K562 (cell line): Measurements from ENCODE around the gene MAP1LC3B2. TPM values are rescaled to one million over a fixed set of nuclear protein-coding genes. Genes with fewer than 3 reads are reported as not detected.

Source experiments
- ASH1L ChIP-seq: fragments of 450-650 bp; IDR thresholded peaks from 2 replicates; pipeline ENCODE4 v1.6.1; 2018; ENCODE audit warnings: borderline replicate concordance, mild to moderate bottlenecking, low read depth; ENCODE audit not compliant: partially characterized antibody
- ESRRB ChIP-seq: fragments of 250-450 bp; sonication (Bioruptor Pico); IDR thresholded peaks from 2 replicates; pipeline ENCODE4 v1.5.0; 2020; ENCODE audit warnings: mild to moderate bottlenecking, moderate library complexity, borderline replicate concordance
- ETV6 ChIP-seq, 3 experiments: fragments of 150-350 bp in 1 of 3; sonication (generic) in 1 of 3; formaldehyde crosslinking in 1 of 3; IDR thresholded peaks; 2 replicates each; pipeline versions ENCODE4 v1.6.1 to v1.8.0; 2014 to 2022; ENCODE audit warnings: borderline replicate concordance in 2 of 3, low read depth in 2 of 3, antibody characterized with exemption in 1 of 3, low read length in 1 of 3, mild to moderate bottlenecking in 1 of 3, missing genetic modification reagents in 1 of 3
- HNRNPL ChIP-seq: fragments of 200-400 bp; formaldehyde crosslinking; IDR thresholded peaks from 2 replicates; pipeline ENCODE4 v1.6.1; 2017; ENCODE audit warnings: low read depth, mild to moderate bottlenecking, low read length
- JUNB ChIP-seq: fragments of 450-650 bp; formaldehyde crosslinking; conservative IDR thresholded peaks from 2 replicates; pipeline ENCODE4 v1.4.0; 2020; ENCODE audit warnings: mild to moderate bottlenecking
- KLF16 ChIP-seq: IDR thresholded peaks from 2 replicates; pipeline ENCODE4 v1.6.1; 2016; ENCODE audit warnings: antibody characterized with exemption
- KLF6 ChIP-seq: fragments of 250-450 bp; sonication (Bioruptor Pico); IDR thresholded peaks from 2 replicates; pipeline ENCODE4 v1.4.0; 2020; ENCODE audit warnings: mild to moderate bottlenecking, moderate library complexity, borderline replicate concordance
- MCM3 ChIP-seq: fragments of 450-650 bp; IDR thresholded peaks from 2 replicates; pipeline ENCODE4 v1.6.1; 2016
- MCM5 ChIP-seq: fragments of 450-650 bp; IDR thresholded peaks from 2 replicates; pipeline ENCODE4 v1.6.1; 2016; ENCODE audit warnings: low read depth
- POLR2B ChIP-seq: fragments of 450-650 bp; IDR thresholded peaks from 2 replicates; pipeline ENCODE4 v1.6.1; 2018; ENCODE audit warnings: low read depth; ENCODE audit not compliant: partially characterized antibody
- RBM25 ChIP-seq: fragments of 200-400 bp; formaldehyde crosslinking; IDR thresholded peaks from 2 replicates; pipeline ENCODE4 v1.6.1; 2018; ENCODE audit warnings: low read length, low read depth, moderate library complexity; ENCODE audit not compliant: severe bottlenecking
- SMAD2 ChIP-seq: fragments of 150-350 bp; IDR thresholded peaks from 2 replicates; pipeline ENCODE4 v1.6.1; 2014; ENCODE audit warnings: low read depth, mild to moderate bottlenecking, low read length
- STAT5B ChIP-seq: fragments of 250-450 bp; sonication (Bioruptor Pico); IDR thresholded peaks from 2 replicates; pipeline ENCODE4 v1.8.0; 2021; ENCODE audit warnings: mild to moderate bottlenecking, inconsistent platforms
- ZFPM2 ChIP-seq: fragments of 250-450 bp; sonication (Bioruptor Pico); IDR thresholded peaks from 2 replicates; pipeline ENCODE4 v1.5.1; 2022; ENCODE audit warnings: mild to moderate bottlenecking
- ZNF354B ChIP-seq: fragments of 250-450 bp; sonication (Bioruptor Pico); IDR thresholded peaks from 2 replicates; pipeline ENCODE4 v1.4.0; 2020
- ZNF644 ChIP-seq: fragments of 200-800 bp; sonication (Bioruptor generic); IDR thresholded peaks from 2 replicates; pipeline ENCODE4 v1.6.1; 2016; ENCODE audit warnings: low read depth, missing genetic modification characterization, missing compliant biosample characterization
- polyA plus RNA-seq, 8 experiments: library from polyadenylated mRNA; depleted of rRNA in 4 of 8; stranded (reverse) in 5 of 8; unstranded in 3 of 8; fragments of >200 nt; fragmentation: Nextera tagmentation in 2 of 8; fragmentation: Illumina TruSeq in 1 of 8; extraction: Ambion mirVana in 2 of 8; extraction: Trizol in 1 of 8; gene quantifications; 2 replicates each; pipeline versions ENCODE4 v1.2.1 to v1.2.3, GENCODE V29; 2011 to 2014; ENCODE audit warnings: inconsistent platforms in 1 of 8, missing spikeins in 1 of 8
- total RNA-seq, 7 experiments: library from RNA; depleted of rRNA in 6 of 7; stranded (reverse); fragments of >200 nt in 6 of 7; fragmentation: Illumina TruSeq in 2 of 7; extraction: Trizol in 2 of 7; gene quantifications; 2 replicates each; pipeline versions ENCODE4 v1.2.1 to v1.2.3, GENCODE V29; 2011 to 2021; ENCODE audit warnings: low replicate concordance in 1 of 7
- TF ChIP-seq, protein P1 (sequence below), 3 experiments: fragments of 200-800 bp in 1 of 3; sonication (Bioruptor generic) in 1 of 3; sonication (generic) in 1 of 3; formaldehyde crosslinking in 1 of 3; IDR thresholded peaks; 2 replicates each; pipeline versions ENCODE4 v1.6.1 to v1.8.0; 2016 to 2022; ENCODE audit warnings: mild to moderate bottlenecking in 2 of 3, missing compliant biosample characterization in 2 of 3, missing genetic modification characterization in 2 of 3, missing genetic modification reagents in 1 of 3
- TF ChIP-seq, protein P2 (sequence below): sonication (generic); formaldehyde crosslinking; IDR thresholded peaks from 2 replicates; pipeline ENCODE4 v1.9.0; 2022; ENCODE audit warnings: mild to moderate bottlenecking, missing genetic modification reagents
- TF ChIP-seq, protein P3 (sequence below): fragments of 200-800 bp; sonication (Bioruptor generic); IDR thresholded peaks from 2 replicates; pipeline ENCODE4 v1.6.1; 2016; ENCODE audit warnings: missing genetic modification characterization, missing compliant biosample characterization
- TF ChIP-seq, protein P4 (sequence below): sonication (generic); formaldehyde crosslinking; IDR thresholded peaks from 2 replicates; pipeline ENCODE4 v1.9.0; 2022; ENCODE audit warnings: mild to moderate bottlenecking, missing genetic modification reagents

MAP1LC3B2 gene
- total and polyA plus RNA-seq, 9 of the 15 experiments (the other 6 are each of a cell fraction or from before 2014, with no cell fraction given) = 0.53 to 2.8 (median 0.76) TPM; not detected in 2

DNA sequence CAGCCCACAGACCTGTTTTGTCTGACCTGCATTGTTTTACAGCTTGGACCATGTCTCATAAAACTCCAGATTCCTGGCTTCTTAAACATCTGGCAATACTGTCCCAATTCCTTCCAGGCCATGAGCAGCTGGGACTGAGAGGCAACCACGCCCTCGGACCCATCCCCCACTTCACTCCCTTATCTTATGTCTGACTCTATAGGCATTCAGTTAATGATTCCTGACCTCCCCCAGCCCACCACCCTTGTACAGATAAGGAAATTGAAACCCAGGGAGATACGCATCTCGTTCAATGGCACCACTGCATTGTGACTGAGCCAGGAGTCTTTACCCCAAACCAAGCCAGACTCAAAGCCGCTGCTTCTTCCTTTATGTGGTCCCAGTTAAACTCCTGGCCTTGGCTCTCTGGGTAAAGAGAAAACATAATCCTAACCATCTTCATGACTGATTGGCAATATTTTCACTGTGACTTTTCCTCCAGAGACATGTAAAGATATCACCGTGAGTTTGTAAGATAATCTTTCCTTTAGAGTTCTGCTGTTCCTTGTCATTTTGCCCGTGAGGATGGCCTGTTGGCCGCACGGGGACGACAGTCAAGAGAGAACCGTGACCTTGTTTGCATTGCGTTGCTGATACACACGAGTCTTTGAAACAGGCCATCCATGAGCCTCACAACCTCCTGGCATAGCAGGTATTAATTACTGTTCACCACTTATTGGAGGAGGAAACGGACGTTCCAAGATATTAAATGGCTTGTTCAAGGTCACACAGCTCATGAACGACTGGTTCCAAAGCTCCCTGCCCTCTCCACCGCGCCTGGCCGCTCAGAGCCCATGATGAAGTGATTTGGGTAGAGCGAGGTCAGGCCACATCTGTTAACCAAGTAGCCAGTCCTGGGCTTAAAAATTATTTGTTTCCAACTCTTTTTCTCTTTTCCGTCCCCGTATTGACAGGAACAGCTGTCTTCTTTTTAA is 39.4 kb downstream of the MAP1LC3B2 start (continued):
- TF ChIP-seq, protein P1, sequence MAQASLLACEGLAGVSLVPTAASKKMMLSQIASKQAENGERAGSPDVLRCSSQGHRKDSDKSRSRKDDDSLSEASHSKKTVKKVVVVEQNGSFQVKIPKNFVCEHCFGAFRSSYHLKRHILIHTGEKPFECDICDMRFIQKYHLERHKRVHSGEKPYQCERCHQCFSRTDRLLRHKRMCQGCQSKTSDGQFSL (CRISPR knock-in tag; IDR thresholded peaks at IDR 0.05) = no peak
- TF ChIP-seq, protein P1 (tag; IDR thresholded peaks at IDR 0.05) = peak in 1 of 2 experiments; percentile 50; a peak in 1 of 4 replicates
- peak; percentile 67; the same call in 1 of the 2 replicates for TF ChIP-seq KLF6 (CRISPR knock-in tag)
- TF ChIP-seq HNRNPL = no peak
- no peak for TF ChIP-seq MCM3
- no peak for TF ChIP-seq ASH1L
- TF ChIP-seq MCM5 = no peak
- TF ChIP-seq SMAD2 = no peak
- TF ChIP-seq, protein P2, sequence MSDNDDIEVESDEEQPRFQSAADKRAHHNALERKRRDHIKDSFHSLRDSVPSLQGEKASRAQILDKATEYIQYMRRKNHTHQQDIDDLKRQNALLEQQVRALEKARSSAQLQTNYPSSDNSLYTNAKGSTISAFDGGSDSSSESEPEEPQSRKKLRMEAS = no peak
- no peak for TF ChIP-seq STAT5B
- TF ChIP-seq, protein P3, sequence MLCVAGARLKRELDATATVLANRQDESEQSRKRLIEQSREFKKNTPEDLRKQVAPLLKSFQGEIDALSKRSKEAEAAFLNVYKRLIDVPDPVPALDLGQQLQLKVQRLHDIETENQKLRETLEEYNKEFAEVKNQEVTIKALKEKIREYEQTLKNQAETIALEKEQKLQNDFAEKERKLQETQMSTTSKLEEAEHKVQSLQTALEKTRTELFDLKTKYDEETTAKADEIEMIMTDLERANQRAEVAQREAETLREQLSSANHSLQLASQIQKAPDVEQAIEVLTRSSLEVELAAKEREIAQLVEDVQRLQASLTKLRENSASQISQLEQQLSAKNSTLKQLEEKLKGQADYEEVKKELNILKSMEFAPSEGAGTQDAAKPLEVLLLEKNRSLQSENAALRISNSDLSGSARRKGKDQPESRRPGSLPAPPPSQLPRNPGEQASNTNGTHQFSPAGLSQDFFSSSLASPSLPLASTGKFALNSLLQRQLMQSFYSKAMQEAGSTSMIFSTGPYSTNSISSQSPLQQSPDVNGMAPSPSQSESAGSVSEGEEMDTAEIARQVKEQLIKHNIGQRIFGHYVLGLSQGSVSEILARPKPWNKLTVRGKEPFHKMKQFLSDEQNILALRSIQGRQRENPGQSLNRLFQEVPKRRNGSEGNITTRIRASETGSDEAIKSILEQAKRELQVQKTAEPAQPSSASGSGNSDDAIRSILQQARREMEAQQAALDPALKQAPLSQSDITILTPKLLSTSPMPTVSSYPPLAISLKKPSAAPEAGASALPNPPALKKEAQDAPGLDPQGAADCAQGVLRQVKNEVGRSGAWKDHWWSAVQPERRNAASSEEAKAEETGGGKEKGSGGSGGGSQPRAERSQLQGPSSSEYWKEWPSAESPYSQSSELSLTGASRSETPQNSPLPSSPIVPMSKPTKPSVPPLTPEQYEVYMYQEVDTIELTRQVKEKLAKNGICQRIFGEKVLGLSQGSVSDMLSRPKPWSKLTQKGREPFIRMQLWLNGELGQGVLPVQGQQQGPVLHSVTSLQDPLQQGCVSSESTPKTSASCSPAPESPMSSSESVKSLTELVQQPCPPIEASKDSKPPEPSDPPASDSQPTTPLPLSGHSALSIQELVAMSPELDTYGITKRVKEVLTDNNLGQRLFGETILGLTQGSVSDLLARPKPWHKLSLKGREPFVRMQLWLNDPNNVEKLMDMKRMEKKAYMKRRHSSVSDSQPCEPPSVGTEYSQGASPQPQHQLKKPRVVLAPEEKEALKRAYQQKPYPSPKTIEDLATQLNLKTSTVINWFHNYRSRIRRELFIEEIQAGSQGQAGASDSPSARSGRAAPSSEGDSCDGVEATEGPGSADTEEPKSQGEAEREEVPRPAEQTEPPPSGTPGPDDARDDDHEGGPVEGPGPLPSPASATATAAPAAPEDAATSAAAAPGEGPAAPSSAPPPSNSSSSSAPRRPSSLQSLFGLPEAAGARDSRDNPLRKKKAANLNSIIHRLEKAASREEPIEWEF (CRISPR knock-in tag) = no peak
- TF ChIP-seq ZNF354B (CRISPR knock-in tag) = no peak
- TF ChIP-seq KLF16 = peak; percentile 71; the same call in 1 of the 2 replicates
- TF ChIP-seq ZNF644 = peak; percentile 24; the same call in 1 of the 2 replicates
- no peak for TF ChIP-seq POLR2B
- no peak for TF ChIP-seq JUNB (CRISPR knock-in tag)
- TF ChIP-seq ZFPM2 (CRISPR knock-in tag) = no peak
- no peak for TF ChIP-seq RBM25
- TF ChIP-seq ETV6 (IDR thresholded peaks at IDR 0.05; ENCODE audit: borderline replicate concordance in 1 of 2, low read depth in 2 of 2, low read length in 1 of 2) = no peak
- no peak for TF ChIP-seq ETV6 (CRISPR knock-in tag; IDR thresholded peaks at IDR 0.05; ENCODE audit: borderline replicate concordance)
- TF ChIP-seq, protein P4, sequence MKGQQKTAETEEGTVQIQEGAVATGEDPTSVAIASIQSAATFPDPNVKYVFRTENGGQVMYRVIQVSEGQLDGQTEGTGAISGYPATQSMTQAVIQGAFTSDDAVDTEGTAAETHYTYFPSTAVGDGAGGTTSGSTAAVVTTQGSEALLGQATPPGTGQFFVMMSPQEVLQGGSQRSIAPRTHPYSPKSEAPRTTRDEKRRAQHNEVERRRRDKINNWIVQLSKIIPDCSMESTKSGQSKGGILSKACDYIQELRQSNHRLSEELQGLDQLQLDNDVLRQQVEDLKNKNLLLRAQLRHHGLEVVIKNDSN = no peak
- TF ChIP-seq ESRRB = no peak
